ENCODE data around the gene ADGRB2. TPM values are rescaled to one million over a fixed set of nuclear protein-coding genes. Genes with fewer than 3 reads are reported as not detected.

ADGRB2 gene
- total RNA-seq, 6 experiments from 2014 or later = 0.06 TPM; not detected in 4

GRCh38 chr1:31771891-31772668, 7.9 kb upstream of the ADGRB2 start:
- Histone ChIP-seq H3K4me3 (no peak overlapping the region), H3K4me1 (peaks cover 0 to 8% (median 0%) of the 10 kb centered on the region in 4 donors), H3K36me3 (no peaks in the 10 kb centered on the region), H3K27ac (no peak overlapping the region), H3K9me3 (no peaks in the 10 kb centered on the region), H3K27me3 (peaks cover 0 to 14% of the 10 kb centered on the region in 2 donors)
- DNase-seq (no peak), ATAC-seq (peak in 2 of 4 donors; percentile 13 to 28)
- no peak for TF ChIP-seq POLR2A (IDR thresholded peaks at IDR 0.05)
- TF ChIP-seq CTCF (IDR thresholded peaks at IDR 0.05) = no peak
- intact Hi-C loops (cut with DNase I) = no loop called here
- 5% methylated on average over 11 of the region's 68 CpGs for WGBS (ENCODE audit: insufficient coverage, low coverage, low lambda C conversion rate, missing lambda C conversion rate)

GRCh38 chr1:31769720-31770390, 5.7 kb upstream of the ADGRB2 start:
- DNase-seq (peak; percentile 47 to 82 (median 77)), ATAC-seq (peak; percentile 70 to 76 (median 74))
- Histone ChIP-seq H3K4me3 (no peak overlapping the region), H3K27me3 (peaks cover 0 to 14% of the 10 kb centered on the region in 2 donors), H3K9me3 (no peaks in the 10 kb centered on the region), H3K36me3 (no peaks in the 10 kb centered on the region), H3K27ac (no peak overlapping the region), H3K4me1 (peaks cover 0 to 8% (median 0%) of the 10 kb centered on the region in 4 donors)
- no peak for TF ChIP-seq CTCF (IDR thresholded peaks at IDR 0.05)
- TF ChIP-seq POLR2A (IDR thresholded peaks at IDR 0.05) = no peak
- WGBS (ENCODE audit: insufficient coverage, low coverage, low lambda C conversion rate, missing lambda C conversion rate) = 13% methylated on average over 5 of the region's 12 CpGs
- intact Hi-C loops (cut with DNase I) = no loop called here

GRCh38 chr1:31768939-31769704, 5.0 kb upstream of the ADGRB2 start:
- Histone ChIP-seq H3K4me1 (peaks cover 0 to 11% (median 0%) of the 10 kb centered on the region in 4 donors), H3K27me3 (peaks cover 0 to 18% of the 10 kb centered on the region in 2 donors), H3K9me3 (no peaks in the 10 kb centered on the region), H3K4me3 (no peak overlapping the region), H3K36me3 (no peaks in the 10 kb centered on the region), H3K27ac (no peak overlapping the region)
- ATAC-seq (no peak), DNase-seq (no peak)
- TF ChIP-seq POLR2A (IDR thresholded peaks at IDR 0.05) (no peak), CTCF (IDR thresholded peaks at IDR 0.05) (no peak)
- 40% methylated on average over 5 of the region's 5 CpGs for WGBS (ENCODE audit: insufficient coverage, low coverage, low lambda C conversion rate, missing lambda C conversion rate)
- intact Hi-C loops (cut with DNase I) = no loop called here

GRCh38 chr1:31768407-31768907, 4.3 kb upstream of the ADGRB2 start:
- no peak for ATAC-seq
- Histone ChIP-seq H3K4me1 (peaks cover 0 to 11% (median 0%) of the 10 kb centered on the region in 4 donors), H3K9me3 (no peaks in the 10 kb centered on the region), H3K27me3 (peaks cover 0 to 18% of the 10 kb centered on the region in 2 donors), H3K27ac (no peak overlapping the region), H3K4me3 (no peak overlapping the region), H3K36me3 (no peaks in the 10 kb centered on the region)
- 64% methylated on average over 2 of the region's 2 CpGs for WGBS (ENCODE audit: insufficient coverage, low coverage, low lambda C conversion rate, missing lambda C conversion rate)
- no peak for DNase-seq
- intact Hi-C loops (cut with DNase I) = no loop called here
- TF ChIP-seq CTCF (IDR thresholded peaks at IDR 0.05) = no peak
- no peak for TF ChIP-seq POLR2A (IDR thresholded peaks at IDR 0.05)
